ENCODE results near the gene INPP5A.

GRCh38 chr10:132770061-132771021, 232.8 kb downstream of the INPP5A start:
- TF ChIP-seq EP300 (IDR thresholded peaks at IDR 0.05): no peak
- no peak for TF ChIP-seq CTCF (IDR thresholded peaks at IDR 0.05)
- no peak for TF ChIP-seq POLR2A (IDR thresholded peaks at IDR 0.05)

Measured in sigmoid colon (tissue), 4 donors.